HG02870 (cell line): ENCODE data around the gene RAB40A.
A peak's percentile ranks its signal among the peaks of the same experiment; 100 is the strongest.
"Not testable (repeated sequence)": the region's sequence is repeated elsewhere in the genome, so short reads cannot be mapped to it uniquely, and the experiment has no call there.

ENCODE experiments used
- ATAC-seq: cut with Tn5 transposase; IDR thresholded peaks from one replicate; pipeline ENCODE4 v1.9.1; 2021; ENCODE audit warnings: mild to moderate bottlenecking, moderate library complexity; ENCODE audit not compliant: unreplicated experiment

The RAB40A gene

GRCh38 chrX:103464774-103465117, 54.5 kb downstream of the RAB40A start:
- peak; percentile 90 for ATAC-seq

- peak; percentile 78 for ATAC-seq
Measured at GRCh38 chrX:103464072-103464773, 55.1 kb downstream of the RAB40A start.

GRCh38 chrX:103461156-103461555, 58.1 kb downstream of the RAB40A start:
- no peak for ATAC-seq

GRCh38 chrX:103460001-103460755, 59.1 kb downstream of the RAB40A start:
- not testable (repeated sequence) for ATAC-seq

- no peak for ATAC-seq
Measured at GRCh38 chrX:103453655-103454054, 65.6 kb downstream of the RAB40A start.
